ENCODE data around the gene STH.

DNA sequence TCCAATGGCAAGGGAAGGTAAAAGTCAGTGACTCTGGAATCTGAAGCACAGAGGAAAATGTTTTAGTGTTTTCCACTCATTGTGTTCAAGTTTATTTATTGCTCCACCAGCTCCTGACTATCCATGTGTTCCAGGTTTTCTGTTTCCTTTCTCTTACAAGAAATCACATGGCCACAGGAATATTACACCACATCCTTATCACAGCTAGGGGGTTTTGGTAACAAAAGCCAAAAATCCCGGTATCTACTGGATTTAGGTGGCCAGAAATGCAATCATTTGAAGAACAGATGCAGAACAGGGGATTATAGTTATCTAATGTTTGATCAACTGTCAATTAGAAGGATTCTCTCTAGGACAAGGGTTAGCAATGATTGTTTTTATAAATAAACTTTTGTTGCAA lies 47.9 kb downstream of the STH start:
- TF ChIP-seq, protein P1, sequence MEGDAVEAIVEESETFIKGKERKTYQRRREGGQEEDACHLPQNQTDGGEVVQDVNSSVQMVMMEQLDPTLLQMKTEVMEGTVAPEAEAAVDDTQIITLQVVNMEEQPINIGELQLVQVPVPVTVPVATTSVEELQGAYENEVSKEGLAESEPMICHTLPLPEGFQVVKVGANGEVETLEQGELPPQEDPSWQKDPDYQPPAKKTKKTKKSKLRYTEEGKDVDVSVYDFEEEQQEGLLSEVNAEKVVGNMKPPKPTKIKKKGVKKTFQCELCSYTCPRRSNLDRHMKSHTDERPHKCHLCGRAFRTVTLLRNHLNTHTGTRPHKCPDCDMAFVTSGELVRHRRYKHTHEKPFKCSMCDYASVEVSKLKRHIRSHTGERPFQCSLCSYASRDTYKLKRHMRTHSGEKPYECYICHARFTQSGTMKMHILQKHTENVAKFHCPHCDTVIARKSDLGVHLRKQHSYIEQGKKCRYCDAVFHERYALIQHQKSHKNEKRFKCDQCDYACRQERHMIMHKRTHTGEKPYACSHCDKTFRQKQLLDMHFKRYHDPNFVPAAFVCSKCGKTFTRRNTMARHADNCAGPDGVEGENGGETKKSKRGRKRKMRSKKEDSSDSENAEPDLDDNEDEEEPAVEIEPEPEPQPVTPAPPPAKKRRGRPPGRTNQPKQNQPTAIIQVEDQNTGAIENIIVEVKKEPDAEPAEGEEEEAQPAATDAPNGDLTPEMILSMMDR (IDR thresholded peaks at IDR 0.05) = peak in 1 of 6 experiments; percentile 6
- no peak for TF ChIP-seq POLR2A (IDR thresholded peaks at IDR 0.05)
